ENCODE data around the gene BIK.

BIK gene

GRCh38 chr22:43164636-43165035, 54.1 kb downstream of the BIK start:
- DNase-seq: no peak

- no peak for DNase-seq
These were observed 55.8 kb downstream of the BIK start for GRCh38 chr22:43166132-43166930.

- DNase-seq: no peak
These were observed 56.5 kb downstream of the BIK start for GRCh38 chr22:43167001-43167589.

GRCh38 chr22:43168471-43169309, 58.1 kb downstream of the BIK start:
- no peak for DNase-seq

- no peak for DNase-seq
These were observed 59.0 kb downstream of the BIK start for GRCh38 chr22:43169310-43170130.

GRCh38 chr22:43170131-43170480, 59.6 kb downstream of the BIK start:
- DNase-seq: no peak

- DNase-seq: no peak
These were observed 60.5 kb downstream of the BIK start for GRCh38 chr22:43171019-43171491.

GRCh38 chr22:43171607-43172006, 61.1 kb downstream of the BIK start:
- no peak for DNase-seq

- DNase-seq: no peak
These were observed 61.6 kb downstream of the BIK start for GRCh38 chr22:43172191-43172590.

GRCh38 chr22:43173566-43173965, 63.0 kb downstream of the BIK start:
- no peak for DNase-seq

- no peak for DNase-seq
These were observed 63.6 kb downstream of the BIK start for GRCh38 chr22:43173976-43174720.

GRCh38 chr22:43174941-43175531, 64.5 kb downstream of the BIK start:
- no peak for DNase-seq

GRCh38 chr22:43176090-43176489, 65.5 kb downstream of the BIK start:
- DNase-seq: no peak

GRCh38 chr22:43177479-43177878, 66.9 kb downstream of the BIK start:
- DNase-seq: no peak

Data from activated gamma-delta T cell treated with Interleukin-2 at 50 U/mL for 16 hours (primary cell).